SK-N-SH treated with all-trans-retinoic acid at 6 μM for 48 hours (cell line): ENCODE measurements around the gene VPS9D1.

ENCODE experiments used
- ZFP3 ChIP-seq: fragments of 250-450 bp; sonication (Bioruptor Pico); IDR thresholded peaks from 2 replicates; pipeline ENCODE4 v1.5.0; 2020; ENCODE audit warnings: mild to moderate bottlenecking, moderate library complexity
- ZNF70 ChIP-seq: fragments of 450-650 bp; formaldehyde crosslinking; IDR thresholded peaks from 2 replicates; pipeline ENCODE4 v1.5.0; 2020; ENCODE audit warnings: mild to moderate bottlenecking, moderate library complexity
- TF ChIP-seq, protein P1 (sequence below): fragments of 250-450 bp; sonication (Bioruptor Pico); IDR thresholded peaks from 2 replicates; pipeline ENCODE4 v1.8.0; 2021; ENCODE audit warnings: low read depth, mild to moderate bottlenecking, moderate library complexity, borderline replicate concordance
- TF ChIP-seq, protein P2 (sequence below): fragments of 250-450 bp; sonication (Bioruptor Pico); IDR thresholded peaks from 2 replicates; pipeline ENCODE4 v1.5.0; 2020; ENCODE audit warnings: mild to moderate bottlenecking, moderate library complexity
- TF ChIP-seq, protein P3 (sequence below): fragments of 250-450 bp; sonication (Bioruptor Pico); IDR thresholded peaks from 2 replicates; pipeline ENCODE4 v1.5.1; 2020; ENCODE audit warnings: low read depth, mild to moderate bottlenecking, moderate library complexity
- TF ChIP-seq, protein P4 (sequence below): fragments of 250-450 bp; sonication (Bioruptor Pico); IDR thresholded peaks from 2 replicates; pipeline ENCODE4 v1.8.0; 2020; ENCODE audit warnings: mild to moderate bottlenecking, moderate library complexity, borderline replicate concordance

DNA sequence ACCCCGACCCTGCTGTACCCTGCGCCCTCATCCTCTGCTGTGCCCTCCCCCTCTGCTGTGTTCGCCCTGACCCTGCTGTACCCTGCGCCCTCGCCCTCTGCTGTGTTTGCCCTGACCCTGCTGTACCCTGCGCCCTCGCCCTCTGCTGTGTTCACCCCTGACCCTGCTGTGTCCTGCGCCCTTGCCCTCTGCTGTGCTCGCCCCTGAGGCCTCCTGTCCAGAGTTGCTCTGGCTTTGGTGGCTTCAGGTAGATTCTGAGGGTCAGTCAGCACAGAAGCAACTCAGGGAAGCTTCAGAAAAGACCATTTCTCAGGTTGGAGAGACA is 12.2 kb upstream of the VPS9D1 start:
- TF ChIP-seq ZFP3 (CRISPR knock-in tag) (no peak), ZNF70 (no peak)
- TF ChIP-seq, protein P1, sequence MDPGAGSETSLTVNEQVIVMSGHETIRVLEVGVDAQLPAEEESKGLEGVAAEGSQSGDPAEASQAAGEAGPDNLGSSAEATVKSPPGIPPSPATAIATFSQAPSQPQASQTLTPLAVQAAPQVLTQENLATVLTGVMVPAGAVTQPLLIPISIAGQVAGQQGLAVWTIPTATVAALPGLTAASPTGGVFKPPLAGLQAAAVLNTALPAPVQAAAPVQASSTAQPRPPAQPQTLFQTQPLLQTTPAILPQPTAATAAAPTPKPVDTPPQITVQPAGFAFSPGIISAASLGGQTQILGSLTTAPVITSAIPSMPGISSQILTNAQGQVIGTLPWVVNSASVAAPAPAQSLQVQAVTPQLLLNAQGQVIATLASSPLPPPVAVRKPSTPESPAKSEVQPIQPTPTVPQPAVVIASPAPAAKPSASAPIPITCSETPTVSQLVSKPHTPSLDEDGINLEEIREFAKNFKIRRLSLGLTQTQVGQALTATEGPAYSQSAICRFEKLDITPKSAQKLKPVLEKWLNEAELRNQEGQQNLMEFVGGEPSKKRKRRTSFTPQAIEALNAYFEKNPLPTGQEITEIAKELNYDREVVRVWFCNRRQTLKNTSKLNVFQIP (CRISPR knock-in tag): no peak
- TF ChIP-seq, protein P2, sequence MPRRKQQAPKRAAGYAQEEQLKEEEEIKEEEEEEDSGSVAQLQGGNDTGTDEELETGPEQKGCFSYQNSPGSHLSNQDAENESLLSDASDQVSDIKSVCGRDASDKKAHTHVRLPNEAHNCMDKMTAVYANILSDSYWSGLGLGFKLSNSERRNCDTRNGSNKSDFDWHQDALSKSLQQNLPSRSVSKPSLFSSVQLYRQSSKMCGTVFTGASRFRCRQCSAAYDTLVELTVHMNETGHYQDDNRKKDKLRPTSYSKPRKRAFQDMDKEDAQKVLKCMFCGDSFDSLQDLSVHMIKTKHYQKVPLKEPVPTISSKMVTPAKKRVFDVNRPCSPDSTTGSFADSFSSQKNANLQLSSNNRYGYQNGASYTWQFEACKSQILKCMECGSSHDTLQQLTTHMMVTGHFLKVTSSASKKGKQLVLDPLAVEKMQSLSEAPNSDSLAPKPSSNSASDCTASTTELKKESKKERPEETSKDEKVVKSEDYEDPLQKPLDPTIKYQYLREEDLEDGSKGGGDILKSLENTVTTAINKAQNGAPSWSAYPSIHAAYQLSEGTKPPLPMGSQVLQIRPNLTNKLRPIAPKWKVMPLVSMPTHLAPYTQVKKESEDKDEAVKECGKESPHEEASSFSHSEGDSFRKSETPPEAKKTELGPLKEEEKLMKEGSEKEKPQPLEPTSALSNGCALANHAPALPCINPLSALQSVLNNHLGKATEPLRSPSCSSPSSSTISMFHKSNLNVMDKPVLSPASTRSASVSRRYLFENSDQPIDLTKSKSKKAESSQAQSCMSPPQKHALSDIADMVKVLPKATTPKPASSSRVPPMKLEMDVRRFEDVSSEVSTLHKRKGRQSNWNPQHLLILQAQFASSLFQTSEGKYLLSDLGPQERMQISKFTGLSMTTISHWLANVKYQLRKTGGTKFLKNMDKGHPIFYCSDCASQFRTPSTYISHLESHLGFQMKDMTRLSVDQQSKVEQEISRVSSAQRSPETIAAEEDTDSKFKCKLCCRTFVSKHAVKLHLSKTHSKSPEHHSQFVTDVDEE (CRISPR knock-in tag): no peak
- TF ChIP-seq, protein P3, sequence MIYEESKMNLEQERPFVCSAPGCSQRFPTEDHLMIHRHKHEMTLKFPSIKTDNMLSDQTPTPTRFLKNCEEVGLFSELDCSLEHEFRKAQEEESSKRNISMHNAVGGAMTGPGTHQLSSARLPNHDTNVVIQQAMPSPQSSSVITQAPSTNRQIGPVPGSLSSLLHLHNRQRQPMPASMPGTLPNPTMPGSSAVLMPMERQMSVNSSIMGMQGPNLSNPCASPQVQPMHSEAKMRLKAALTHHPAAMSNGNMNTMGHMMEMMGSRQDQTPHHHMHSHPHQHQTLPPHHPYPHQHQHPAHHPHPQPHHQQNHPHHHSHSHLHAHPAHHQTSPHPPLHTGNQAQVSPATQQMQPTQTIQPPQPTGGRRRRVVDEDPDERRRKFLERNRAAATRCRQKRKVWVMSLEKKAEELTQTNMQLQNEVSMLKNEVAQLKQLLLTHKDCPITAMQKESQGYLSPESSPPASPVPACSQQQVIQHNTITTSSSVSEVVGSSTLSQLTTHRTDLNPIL: no peak
- TF ChIP-seq, protein P4, sequence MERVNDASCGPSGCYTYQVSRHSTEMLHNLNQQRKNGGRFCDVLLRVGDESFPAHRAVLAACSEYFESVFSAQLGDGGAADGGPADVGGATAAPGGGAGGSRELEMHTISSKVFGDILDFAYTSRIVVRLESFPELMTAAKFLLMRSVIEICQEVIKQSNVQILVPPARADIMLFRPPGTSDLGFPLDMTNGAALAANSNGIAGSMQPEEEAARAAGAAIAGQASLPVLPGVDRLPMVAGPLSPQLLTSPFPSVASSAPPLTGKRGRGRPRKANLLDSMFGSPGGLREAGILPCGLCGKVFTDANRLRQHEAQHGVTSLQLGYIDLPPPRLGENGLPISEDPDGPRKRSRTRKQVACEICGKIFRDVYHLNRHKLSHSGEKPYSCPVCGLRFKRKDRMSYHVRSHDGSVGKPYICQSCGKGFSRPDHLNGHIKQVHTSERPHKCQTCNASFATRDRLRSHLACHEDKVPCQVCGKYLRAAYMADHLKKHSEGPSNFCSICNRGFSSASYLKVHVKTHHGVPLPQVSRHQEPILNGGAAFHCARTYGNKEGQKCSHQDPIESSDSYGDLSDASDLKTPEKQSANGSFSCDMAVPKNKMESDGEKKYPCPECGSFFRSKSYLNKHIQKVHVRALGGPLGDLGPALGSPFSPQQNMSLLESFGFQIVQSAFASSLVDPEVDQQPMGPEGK (CRISPR knock-in tag): no peak
